Activated CD4-positive, alpha-beta T cell treated with anti-CD3 and anti-CD28 coated beads, Interleukin-2, amount 10 ng/mL, durations not matched to agents 7 days and 5 days (primary cell): ENCODE measurements around the gene P3H2. TPM values are rescaled to one million over a fixed set of nuclear protein-coding genes. Genes with fewer than 3 reads are reported as not detected.

ENCODE experiments used
- CTCF ChIA-PET: fragments of 350-600 bp; sonication (Branson Sonifier 250); formaldehyde crosslinking; loops from one replicate; lab custom pipeline; 2021; ENCODE audit warnings: antibody characterized with exemption; lab: Charles Lee
- POLR2A ChIA-PET: fragments of 350-600 bp; sonication (Branson Sonifier 250); formaldehyde crosslinking; loops from one replicate; lab custom pipeline; 2021; ENCODE audit warnings: antibody characterized with exemption; lab: Charles Lee
- DNase-seq: peaks from one replicate; pipeline ENCODE4 v3.0.0-alpha.2; 2020
- H3K27ac Mint-ChIP-seq: one replicate; pipeline ENCODE4 v1.8.0; 2021; ENCODE audit warnings: mild to moderate bottlenecking, moderate library complexity, mixed read lengths
- H3K27me3 Mint-ChIP-seq: one replicate; pipeline ENCODE4 v1.8.0; 2021; ENCODE audit warnings: mixed read lengths
- H3K36me3 Mint-ChIP-seq: one replicate; pipeline ENCODE4 v1.8.0; 2021; ENCODE audit warnings: low read depth, mixed read lengths
- H3K4me1 Mint-ChIP-seq: one replicate; pipeline ENCODE4 v1.8.0; 2021; ENCODE audit warnings: mixed read lengths
- H3K4me3 Mint-ChIP-seq: one replicate; pipeline ENCODE4 v1.8.0; 2021; ENCODE audit warnings: mild to moderate bottlenecking, moderate library complexity, mixed read lengths
- H3K9me3 Mint-ChIP-seq: one replicate; pipeline ENCODE4 v1.8.0; 2021; ENCODE audit warnings: mixed read lengths
- total RNA-seq, 2 experiments: library from RNA; stranded (reverse); gene quantifications; one replicate each; pipeline ENCODE4 v1.2.3, GENCODE V29; 2021

Gene P3H2
- total RNA-seq, 2 experiments from 2014 or later, result not detected

DNA sequence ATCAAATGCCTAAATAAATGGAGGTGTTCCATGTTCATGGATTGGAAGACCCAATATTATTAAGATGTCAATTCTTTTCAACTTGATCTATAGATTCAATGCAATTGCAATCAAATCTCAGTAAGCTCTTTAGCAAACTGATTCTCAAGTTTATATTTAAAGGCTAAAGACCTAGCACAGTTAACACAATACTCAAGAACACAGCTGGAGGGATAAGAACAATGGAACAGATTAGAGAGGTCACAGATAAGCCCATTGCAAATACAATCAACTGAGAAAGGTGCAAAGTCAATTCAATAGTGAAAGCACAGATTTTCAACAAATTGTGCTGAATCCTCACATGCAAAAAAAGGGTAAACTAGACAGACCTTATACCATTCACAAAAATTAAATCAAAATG, 198.9 kb downstream of the P3H2 start:
- Mint-ChIP-seq H3K4me1 (no peaks in the 10 kb centered on the region), H3K36me3 (no peaks in the 10 kb centered on the region), H3K27ac (no peak overlapping the region), H3K27me3 (no peaks in the 10 kb centered on the region), H3K4me3 (no peak overlapping the region), H3K9me3 (no peaks in the 10 kb centered on the region)
- no peak for DNase-seq
- CTCF ChIA-PET, result no interaction called here
- POLR2A ChIA-PET, result no interaction called here

- ChIA-PET CTCF (no interaction called here), POLR2A (no interaction called here)
- no peaks in the 10 kb centered on the region for H3K9me3 Mint-ChIP-seq
- no peak overlapping the region for H3K27ac Mint-ChIP-seq
- H3K27me3 Mint-ChIP-seq, result no peaks in the 10 kb centered on the region
- H3K4me3 Mint-ChIP-seq, result no peak overlapping the region
- DNase-seq, result no peak
- H3K4me1 Mint-ChIP-seq, result no peaks in the 10 kb centered on the region
- no peaks in the 10 kb centered on the region for H3K36me3 Mint-ChIP-seq
These were observed 205.9 kb downstream of the P3H2 start for GRCh38 chr3:189914799-189915198.

- Mint-ChIP-seq H3K9me3 (no peaks in the 10 kb centered on the region), H3K4me3 (no peak overlapping the region), H3K27me3 (no peaks in the 10 kb centered on the region), H3K27ac (no peak overlapping the region), H3K4me1 (no peaks in the 10 kb centered on the region), H3K36me3 (no peaks in the 10 kb centered on the region)
- CTCF ChIA-PET, result no interaction called here
- POLR2A ChIA-PET, result no interaction called here
- no peak for DNase-seq
These were observed 209.7 kb downstream of the P3H2 start for GRCh38 chr3:189911001-189911400.

- Mint-ChIP-seq H3K9me3 (no peaks in the 10 kb centered on the region), H3K4me3 (no peak overlapping the region), H3K27me3 (no peaks in the 10 kb centered on the region), H3K4me1 (no peaks in the 10 kb centered on the region), H3K36me3 (no peaks in the 10 kb centered on the region), H3K27ac (no peak overlapping the region)
- no peak for DNase-seq
- CTCF ChIA-PET, result interaction anchor here (1.4 kb wide), 1 partner anchor 8 kb away, joined by 3 read pairs; no protein-coding TSS in a partner anchor
- POLR2A ChIA-PET, result no interaction called here
These were observed 211.1 kb downstream of the P3H2 start for GRCh38 chr3:189909573-189909972.

DNA sequence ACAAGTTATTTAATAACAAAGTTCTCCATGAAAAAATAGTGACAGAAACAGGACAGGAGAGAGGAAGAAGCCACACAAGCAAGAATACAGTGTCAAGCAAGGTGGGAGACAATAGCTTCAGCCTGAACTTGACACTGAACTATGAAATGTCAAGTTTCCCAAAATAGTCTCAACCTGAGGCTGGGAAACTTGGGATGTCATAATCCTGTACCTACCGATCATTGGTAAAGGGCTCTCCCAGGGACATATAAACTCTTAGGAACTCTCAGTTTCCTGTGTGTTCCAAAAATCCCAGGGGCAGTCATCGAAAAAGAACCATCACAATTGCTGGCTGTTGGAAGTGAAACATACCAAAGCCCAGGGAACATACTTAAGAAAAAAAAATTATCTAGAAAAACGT, 211.6 kb downstream of the P3H2 start:
- POLR2A ChIA-PET, result no interaction called here
- H3K4me1 Mint-ChIP-seq, result no peaks in the 10 kb centered on the region
- H3K27ac Mint-ChIP-seq, result no peak overlapping the region
- CTCF ChIA-PET, result interaction anchor here (1.4 kb wide), 1 partner anchor 8 kb away, joined by 3 read pairs; no protein-coding TSS in a partner anchor
- DNase-seq, result no peak
- H3K9me3 Mint-ChIP-seq, result no peaks in the 10 kb centered on the region
- H3K27me3 Mint-ChIP-seq, result no peaks in the 10 kb centered on the region
- no peak overlapping the region for H3K4me3 Mint-ChIP-seq
- H3K36me3 Mint-ChIP-seq, result no peaks in the 10 kb centered on the region

DNA sequence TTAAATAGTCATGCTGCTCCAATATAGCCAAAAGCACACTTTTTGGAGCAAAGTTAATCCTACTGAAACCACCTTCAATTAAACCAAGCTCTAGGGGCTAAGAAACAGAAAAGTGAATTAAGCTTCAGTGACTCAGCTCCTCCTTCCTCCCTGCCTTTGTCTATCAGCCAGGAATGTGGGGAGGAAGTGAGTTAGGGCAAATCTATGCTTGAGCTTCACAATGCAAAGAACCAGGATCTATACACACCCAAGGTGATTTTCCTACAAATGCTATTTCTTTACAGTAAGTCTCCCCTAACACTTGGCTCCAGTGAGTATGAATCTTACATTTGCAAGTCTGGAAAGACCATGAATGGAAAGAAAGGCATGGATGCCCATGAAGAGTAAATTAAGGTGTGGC, 212.1 kb downstream of the P3H2 start:
- DNase-seq, result no peak
- no peak overlapping the region for H3K27ac Mint-ChIP-seq
- POLR2A ChIA-PET, result interaction anchor here (0.5 kb wide), 1 partner anchor 13 kb away, joined by 4 read pairs; no protein-coding TSS in a partner anchor
- H3K4me1 Mint-ChIP-seq, result no peaks in the 10 kb centered on the region
- H3K9me3 Mint-ChIP-seq, result no peaks in the 10 kb centered on the region
- CTCF ChIA-PET, result interaction anchor here (1.4 kb wide), 1 partner anchor 9 kb away, joined by 3 read pairs; no protein-coding TSS in a partner anchor
- H3K4me3 Mint-ChIP-seq, result no peak overlapping the region
- no peaks in the 10 kb centered on the region for H3K27me3 Mint-ChIP-seq
- H3K36me3 Mint-ChIP-seq, result no peaks in the 10 kb centered on the region

GRCh38 chr3:189907803-189908202, 212.9 kb downstream of the P3H2 start:
- no peaks in the 10 kb centered on the region for H3K9me3 Mint-ChIP-seq
- no peak overlapping the region for H3K4me3 Mint-ChIP-seq
- ChIA-PET CTCF (no interaction called here), POLR2A (no interaction called here)
- no peak for DNase-seq
- no peaks in the 10 kb centered on the region for H3K4me1 Mint-ChIP-seq
- no peaks in the 10 kb centered on the region for H3K36me3 Mint-ChIP-seq
- no peaks in the 10 kb centered on the region for H3K27me3 Mint-ChIP-seq
- no peak overlapping the region for H3K27ac Mint-ChIP-seq

Other genes starting within 250 kb of the P3H2 start
- not detected for gene CLDN1, start 201.5 kb upstream of the P3H2 start, total RNA-seq